Activated B cell treated with CpG ODN at 0.5 μM for 24 hours (primary cell): Measurements from ENCODE around the gene CAPN13. TPM values are rescaled to one million over a fixed set of nuclear protein-coding genes. Genes with fewer than 3 reads are reported as not detected.

Experiments used
- ATAC-seq: fragments of 200-7000 bp; cut with Tn5 transposase; one replicate; pipeline ENCODE4 v1.10.0; 2021; ENCODE audit warnings: low read depth, mild to moderate bottlenecking, moderate library complexity
- CTCF ChIA-PET: fragments of 350-600 bp; sonication (Branson Sonifier 250); formaldehyde crosslinking; loops from one replicate; lab custom pipeline; 2021; ENCODE audit warnings: antibody characterized with exemption; lab: Charles Lee
- POLR2A ChIA-PET: fragments of 350-600 bp; sonication (Branson Sonifier 250); formaldehyde crosslinking; loops from one replicate; lab custom pipeline; 2021; ENCODE audit warnings: antibody characterized with exemption; lab: Charles Lee
- DNase-seq: peaks from one replicate; pipeline ENCODE4 v3.0.0; 2022
- H3K27ac Mint-ChIP-seq: one replicate; pipeline ENCODE4 v1.8.0; 2020; ENCODE audit warnings: mixed read lengths
- H3K27me3 Mint-ChIP-seq: one replicate; pipeline ENCODE4 v1.8.0; 2021; ENCODE audit warnings: mixed read lengths
- H3K36me3 Mint-ChIP-seq: one replicate; pipeline ENCODE4 v1.8.0; 2021; ENCODE audit warnings: low read depth, mixed read lengths
- H3K4me1 Mint-ChIP-seq: one replicate; pipeline ENCODE4 v1.8.0; 2021; ENCODE audit warnings: mixed read lengths
- H3K4me3 Mint-ChIP-seq: one replicate; pipeline ENCODE4 v1.8.0; 2020; ENCODE audit warnings: mild to moderate bottlenecking, mixed read lengths
- H3K9me3 Mint-ChIP-seq: one replicate; pipeline ENCODE4 v1.8.0; 2020; ENCODE audit warnings: mixed read lengths
- intact Hi-C: fragments of 100-400 bp; cut with micrococcal nuclease; formaldehyde crosslinking; loops from one replicate; pipeline ENCODE4 v1.15.1; 2024
- total RNA-seq: library from RNA; stranded (reverse); gene quantifications from 2 replicates; pipeline ENCODE4 v1.2.3, GENCODE V29; 2022
- TF ChIP-seq, protein P1 (sequence below): fragments of 200-600 bp; IDR thresholded peaks from one replicate; pipeline ENCODE4 v1.8.0; 2022; ENCODE audit warnings: antibody characterized with exemption, mild to moderate bottlenecking

Gene CAPN13
- total RNA-seq, 1 donor from 2014 or later = not detected

DNA sequence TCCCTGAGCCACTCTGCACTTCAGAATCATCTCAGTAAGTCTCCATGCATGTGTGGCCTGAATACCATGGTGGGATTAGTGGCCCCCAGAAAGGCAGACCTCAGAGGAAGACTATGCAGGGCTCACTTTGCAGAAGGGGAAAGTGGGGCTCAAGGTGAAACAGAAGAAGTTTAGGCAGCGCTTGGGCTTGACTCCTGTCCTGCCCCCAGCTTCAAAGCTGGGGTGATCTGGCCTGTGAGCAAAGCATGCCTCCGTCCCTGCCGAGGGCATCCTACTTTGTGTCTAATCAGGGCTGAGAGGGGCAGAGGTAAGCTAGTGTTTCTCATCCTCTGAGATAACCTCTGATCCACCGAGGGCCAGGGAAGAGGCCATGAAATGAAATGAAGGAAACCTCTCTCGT lies 7.9 kb downstream of the CAPN13 start:
- Mint-ChIP-seq H3K9me3 (no peaks in the 10 kb centered on the region), H3K4me3 (no peak overlapping the region), H3K36me3 (no peaks in the 10 kb centered on the region), H3K27ac (no peak overlapping the region), H3K27me3 (peaks cover 2% of the 10 kb centered on the region), H3K4me1 (peaks cover 10% of the 10 kb centered on the region)
- CTCF ChIA-PET = interaction anchor here (0.9 kb wide), 1 partner anchor 88 kb away, joined by 3 read pairs; no protein-coding TSS in a partner anchor
- POLR2A ChIA-PET = interaction anchor here (0.7 kb wide), 1 partner anchor 125 kb away, joined by 3 read pairs; no protein-coding TSS in a partner anchor
- intact Hi-C loops = no loop called here
- TF ChIP-seq, protein P1, sequence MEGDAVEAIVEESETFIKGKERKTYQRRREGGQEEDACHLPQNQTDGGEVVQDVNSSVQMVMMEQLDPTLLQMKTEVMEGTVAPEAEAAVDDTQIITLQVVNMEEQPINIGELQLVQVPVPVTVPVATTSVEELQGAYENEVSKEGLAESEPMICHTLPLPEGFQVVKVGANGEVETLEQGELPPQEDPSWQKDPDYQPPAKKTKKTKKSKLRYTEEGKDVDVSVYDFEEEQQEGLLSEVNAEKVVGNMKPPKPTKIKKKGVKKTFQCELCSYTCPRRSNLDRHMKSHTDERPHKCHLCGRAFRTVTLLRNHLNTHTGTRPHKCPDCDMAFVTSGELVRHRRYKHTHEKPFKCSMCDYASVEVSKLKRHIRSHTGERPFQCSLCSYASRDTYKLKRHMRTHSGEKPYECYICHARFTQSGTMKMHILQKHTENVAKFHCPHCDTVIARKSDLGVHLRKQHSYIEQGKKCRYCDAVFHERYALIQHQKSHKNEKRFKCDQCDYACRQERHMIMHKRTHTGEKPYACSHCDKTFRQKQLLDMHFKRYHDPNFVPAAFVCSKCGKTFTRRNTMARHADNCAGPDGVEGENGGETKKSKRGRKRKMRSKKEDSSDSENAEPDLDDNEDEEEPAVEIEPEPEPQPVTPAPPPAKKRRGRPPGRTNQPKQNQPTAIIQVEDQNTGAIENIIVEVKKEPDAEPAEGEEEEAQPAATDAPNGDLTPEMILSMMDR = no peak
- DNase-seq (no peak), ATAC-seq (no peak)

DNA sequence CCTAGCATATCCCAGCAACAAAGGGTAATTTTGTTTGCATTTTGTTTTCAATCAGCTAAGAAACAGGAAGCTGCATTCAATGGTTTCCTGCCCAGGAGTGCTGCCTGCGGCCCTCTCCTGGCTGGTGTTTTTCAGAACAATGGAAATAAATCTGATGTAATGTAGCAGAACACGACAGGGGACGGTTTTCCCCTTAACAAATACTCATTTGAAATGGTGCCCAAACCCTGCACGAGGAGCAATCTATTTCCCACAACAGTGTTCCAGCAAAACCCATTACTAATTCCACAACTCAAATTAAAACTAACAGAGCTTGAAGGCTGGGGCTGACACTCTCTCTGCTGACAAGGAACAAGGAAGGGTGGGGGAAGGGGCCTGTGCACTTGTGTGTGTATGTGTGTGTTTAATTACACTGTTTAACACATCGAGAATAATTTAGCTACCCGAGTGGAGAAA lies 8.7 kb downstream of the CAPN13 start:
- ATAC-seq = no peak
- TF ChIP-seq, protein P1 = no peak
- no peak overlapping the region for H3K27ac Mint-ChIP-seq
- H3K9me3 Mint-ChIP-seq = no peaks in the 10 kb centered on the region
- H3K27me3 Mint-ChIP-seq = peaks cover 2% of the 10 kb centered on the region
- no peak for DNase-seq
- H3K4me1 Mint-ChIP-seq = peaks cover 10% of the 10 kb centered on the region
- H3K36me3 Mint-ChIP-seq = no peaks in the 10 kb centered on the region
- intact Hi-C loops = no loop called here
- CTCF ChIA-PET = interaction anchor here (0.9 kb wide), 1 partner anchor 87 kb away, joined by 3 read pairs; no protein-coding TSS in a partner anchor
- POLR2A ChIA-PET = no interaction called here
- no peak overlapping the region for H3K4me3 Mint-ChIP-seq

DNA sequence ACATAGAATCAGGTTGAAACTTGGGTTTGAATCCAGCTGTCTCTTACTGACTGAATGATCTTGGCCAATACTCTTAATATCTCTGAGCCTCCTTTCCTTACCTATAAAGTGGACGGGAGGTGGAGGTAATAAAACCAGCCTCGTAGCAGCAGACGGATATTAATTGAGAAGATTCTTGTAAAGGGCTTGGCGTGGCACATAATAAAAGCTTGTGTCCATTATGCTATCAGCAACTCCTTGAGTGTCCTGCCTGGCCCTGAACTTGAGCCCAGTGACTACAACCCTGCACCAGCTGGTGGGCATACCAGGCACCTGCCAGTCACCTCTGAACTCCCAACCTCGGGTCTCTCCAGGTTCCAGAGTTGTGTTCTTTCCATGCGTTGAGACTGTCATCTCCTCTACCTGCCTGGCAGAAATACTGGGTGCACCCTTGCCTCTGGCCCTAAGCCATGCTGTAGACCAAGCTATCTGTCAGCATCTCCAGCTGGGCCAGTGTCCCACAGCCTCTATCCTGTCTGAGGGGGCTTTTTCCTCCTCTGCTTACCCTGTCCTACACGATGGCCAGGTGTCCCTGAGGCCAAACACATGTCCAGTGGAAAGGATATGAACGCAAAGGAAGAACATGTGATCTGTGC lies 9.7 kb downstream of the CAPN13 start:
- CTCF ChIA-PET = no interaction called here
- no peak overlapping the region for H3K4me3 Mint-ChIP-seq
- no peak for ATAC-seq

DNA sequence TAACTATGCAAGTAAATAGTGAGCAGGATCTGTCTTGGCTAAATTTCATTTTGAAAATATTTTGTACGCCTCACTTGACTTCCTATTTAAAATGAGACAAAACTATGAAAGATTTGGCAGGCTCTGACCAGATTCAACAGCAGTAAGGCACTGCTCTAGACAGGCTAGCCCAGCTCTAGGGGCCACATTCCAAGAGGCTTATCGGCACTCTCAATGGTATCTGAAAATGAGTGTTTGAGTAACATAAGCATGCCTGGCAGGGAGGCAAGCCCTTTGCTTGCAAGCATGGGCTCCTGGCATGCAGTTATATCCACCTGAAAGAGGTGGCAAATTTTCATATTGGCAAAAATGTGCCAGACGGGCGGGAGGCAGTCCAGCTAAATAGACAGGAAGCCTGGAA lies 10.5 kb downstream of the CAPN13 start:
- TF ChIP-seq, protein P1 = no peak
- Mint-ChIP-seq H3K9me3 (no peaks in the 10 kb centered on the region), H3K4me1 (peaks cover 21% of the 10 kb centered on the region), H3K27me3 (no peaks in the 10 kb centered on the region), H3K4me3 (no peak overlapping the region), H3K27ac (no peak overlapping the region), H3K36me3 (no peaks in the 10 kb centered on the region)
- intact Hi-C loops = no loop called here
- CTCF ChIA-PET = no interaction called here
- DNase-seq (no peak), ATAC-seq (no peak)
- POLR2A ChIA-PET = no interaction called here

More for the DNA sequence above, 9.7 kb downstream of the CAPN13 start:
- H3K27ac Mint-ChIP-seq = no peak overlapping the region
- H3K9me3 Mint-ChIP-seq = no peaks in the 10 kb centered on the region
- intact Hi-C loops = no loop called here
- H3K4me1 Mint-ChIP-seq = peaks cover 15% of the 10 kb centered on the region
- POLR2A ChIA-PET = no interaction called here
- DNase-seq = no peak
- H3K36me3 Mint-ChIP-seq = no peaks in the 10 kb centered on the region
- no peaks in the 10 kb centered on the region for H3K27me3 Mint-ChIP-seq
- TF ChIP-seq, protein P1 = no peak

DNA sequence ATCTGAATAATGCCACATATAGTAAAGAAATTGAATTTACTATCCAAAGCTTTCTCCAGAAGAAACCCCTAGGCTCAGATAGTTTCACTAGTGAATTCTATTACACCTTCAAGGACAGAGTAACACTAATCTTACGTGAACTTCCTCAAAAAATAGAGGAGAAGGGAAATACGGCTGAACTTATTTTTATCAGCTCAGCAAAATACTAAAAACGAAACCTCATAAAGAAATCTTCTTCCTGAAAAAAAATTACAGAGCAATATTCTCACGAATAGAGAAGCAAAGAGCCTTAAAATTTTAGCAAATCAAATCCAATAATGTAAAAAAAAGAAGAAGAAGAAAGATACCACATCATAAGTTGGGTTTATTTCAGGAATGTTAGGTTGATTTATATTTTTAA lies 14.7 kb downstream of the CAPN13 start:
- TF ChIP-seq, protein P1 = no peak
- ATAC-seq (no peak), DNase-seq (no peak)
- H3K4me1 Mint-ChIP-seq = peaks cover 11% of the 10 kb centered on the region
- ChIA-PET POLR2A (no interaction called here), CTCF (no interaction called here)
- H3K27me3 Mint-ChIP-seq = no peaks in the 10 kb centered on the region
- no peaks in the 10 kb centered on the region for H3K36me3 Mint-ChIP-seq
- intact Hi-C loops = no loop called here
- no peak overlapping the region for H3K4me3 Mint-ChIP-seq
- no peaks in the 10 kb centered on the region for H3K9me3 Mint-ChIP-seq
- H3K27ac Mint-ChIP-seq = no peak overlapping the region
